CD8-positive, alpha-beta memory T cell (primary cell): ENCODE data around the gene NWD2. TPM values are rescaled to one million over a fixed set of nuclear protein-coding genes. Genes with fewer than 3 reads are reported as not detected.

Experiments used
- CTCF ChIA-PET: fragments of 350-600 bp; sonication (Branson Sonifier 250); formaldehyde crosslinking; loops from one replicate; lab custom pipeline; 2021; ENCODE audit warnings: antibody characterized with exemption; lab: Charles Lee
- POLR2A ChIA-PET: fragments of 350-600 bp; sonication (Branson Sonifier 250); formaldehyde crosslinking; loops from one replicate; lab custom pipeline; 2021; ENCODE audit warnings: antibody characterized with exemption; lab: Charles Lee
- DNase-seq, 5 donors: peaks; one replicate each; pipeline versions ENCODE4 v3.0.0 to v3.0.0-alpha.2; 2020 to 2022; ENCODE audit warnings: mixed read lengths in 1 of 5
- H3K27ac ChIP-seq: one replicate; pipeline ENCODE4 v1.7.0; 2013; ENCODE audit warnings: low read depth, mild to moderate bottlenecking, low read length, moderate library complexity
- H3K27me3 ChIP-seq: 2 replicates; pipeline ENCODE4 v1.7.0; 2013; ENCODE audit warnings: low read length, mild to moderate bottlenecking; ENCODE audit not compliant: insufficient read depth, poor library complexity, severe bottlenecking
- H3K36me3 ChIP-seq: 2 replicates; pipeline ENCODE4 v1.7.0; 2013; ENCODE audit warnings: mild to moderate bottlenecking, low read length, moderate library complexity; ENCODE audit not compliant: insufficient read depth
- H3K4me1 ChIP-seq: 2 replicates; pipeline ENCODE4 v1.7.0; 2013; ENCODE audit warnings: mild to moderate bottlenecking, low read length, moderate library complexity; ENCODE audit not compliant: insufficient read depth
- H3K4me3 ChIP-seq: 2 replicates; pipeline ENCODE4 v1.7.0; 2013; ENCODE audit warnings: mild to moderate bottlenecking, low read length
- H3K9me3 ChIP-seq: 2 replicates; pipeline ENCODE4 v1.7.0; 2013; ENCODE audit warnings: mild to moderate bottlenecking, low read length
- H3K27ac Mint-ChIP-seq, 8 donors: one replicate each; pipeline ENCODE4 v1.8.0; 2020 to 2021; ENCODE audit warnings: mixed read lengths in 8 of 8, mild to moderate bottlenecking in 6 of 8, inconsistent platforms in 3 of 8, moderate library complexity in 3 of 8
- H3K27me3 Mint-ChIP-seq, 2 donors: one replicate each; pipeline ENCODE4 v1.8.0; 2020 to 2021; ENCODE audit warnings: mixed read lengths in 2 of 2, mild to moderate bottlenecking in 1 of 2, moderate library complexity in 1 of 2
- H3K36me3 Mint-ChIP-seq, 3 donors: one replicate each; pipeline ENCODE4 v1.8.0; 2020 to 2021; ENCODE audit warnings: mixed read lengths in 3 of 3, inconsistent platforms in 1 of 3, mild to moderate bottlenecking in 1 of 3
- H3K4me1 Mint-ChIP-seq, 3 donors: one replicate each; pipeline ENCODE4 v1.8.0; 2020 to 2021; ENCODE audit warnings: mixed read lengths in 3 of 3, inconsistent platforms in 1 of 3, mild to moderate bottlenecking in 1 of 3
- H3K4me3 Mint-ChIP-seq, 7 donors: one replicate each; pipeline ENCODE4 v1.8.0; 2020 to 2021; ENCODE audit warnings: mixed read lengths in 7 of 7, mild to moderate bottlenecking in 6 of 7, moderate library complexity in 4 of 7, inconsistent platforms in 2 of 7
- H3K9me3 Mint-ChIP-seq, 5 donors: one replicate each; pipeline ENCODE4 v1.8.0; 2020 to 2022; ENCODE audit warnings: mixed read lengths in 5 of 5, mild to moderate bottlenecking in 3 of 5, moderate library complexity in 2 of 5, inconsistent platforms in 1 of 5
- polyA plus RNA-seq: library from polyadenylated mRNA; unstranded; fragments of 300-500 nt; fragmentation: Illumina TruSeq; gene quantifications from one replicate; pipeline ENCODE4 v1.2.3, GENCODE V29; 2021
- total RNA-seq, 2 experiments: library from RNA; stranded (reverse); gene quantifications; one replicate each; pipeline ENCODE4 v1.2.3, GENCODE V29; 2021

The NWD2 gene
- total and polyA plus RNA-seq, 3 experiments from 2014 or later = not detected

DNA sequence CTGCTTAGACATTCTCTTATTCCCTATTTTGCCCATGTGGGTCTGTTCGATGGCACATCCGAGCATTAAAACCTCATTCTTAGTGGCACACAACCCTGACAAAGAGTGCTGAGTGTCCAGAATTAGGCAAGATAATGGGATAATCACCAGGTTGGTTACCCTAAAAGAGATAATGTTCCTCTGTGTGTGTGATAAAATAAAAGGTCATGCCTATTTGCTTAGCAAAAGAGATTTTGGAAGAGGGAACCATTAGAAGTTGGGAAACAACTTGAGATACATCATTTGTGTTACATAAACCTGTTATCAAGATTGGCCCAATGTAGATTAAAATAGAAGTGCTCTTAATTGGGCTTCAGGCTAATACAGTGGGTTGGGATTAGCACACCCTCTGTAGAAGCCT, 182.7 kb downstream of the NWD2 start:
- DNase-seq = no peak
- ChIA-PET POLR2A (no interaction called here), CTCF (no interaction called here)
- no peaks in the 10 kb centered on the region for H3K36me3 ChIP-seq
- H3K9me3 Mint-ChIP-seq = peaks cover 0 to 3% (median 0%) of the 10 kb centered on the region in 5 donors
- no peaks in the 10 kb centered on the region for H3K27me3 ChIP-seq
- H3K27me3 Mint-ChIP-seq = peaks cover 8 to 27% of the 10 kb centered on the region in 2 donors
- H3K27ac Mint-ChIP-seq = no peak overlapping the region
- no peak overlapping the region for H3K4me3 Mint-ChIP-seq
- H3K4me1 ChIP-seq = no peaks in the 10 kb centered on the region
- no peak overlapping the region for H3K27ac ChIP-seq
- no peaks in the 10 kb centered on the region for H3K9me3 ChIP-seq
- H3K4me1 Mint-ChIP-seq = no peaks in the 10 kb centered on the region
- no peak overlapping the region for H3K4me3 ChIP-seq
- H3K36me3 Mint-ChIP-seq = no peaks in the 10 kb centered on the region

DNA sequence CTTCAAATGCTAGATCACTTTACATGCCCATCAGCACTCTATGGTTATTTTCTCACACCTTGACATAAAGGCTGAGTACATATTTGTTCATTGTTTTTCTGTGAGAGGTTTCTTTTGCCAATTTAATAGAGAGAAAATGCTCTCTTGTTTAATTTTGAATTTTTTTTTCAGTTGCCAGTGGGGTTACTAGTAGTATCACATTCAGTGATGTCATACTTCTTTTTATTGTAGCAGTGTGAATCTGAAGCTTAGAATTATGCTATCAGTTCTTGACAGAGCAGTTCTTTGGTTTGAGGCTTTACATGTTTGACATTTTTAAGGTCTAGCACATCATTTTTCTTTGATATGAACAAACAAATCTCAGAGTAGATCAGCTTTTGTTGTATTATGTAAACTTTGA, 185.4 kb downstream of the NWD2 start:
- H3K36me3 ChIP-seq = no peaks in the 10 kb centered on the region
- Mint-ChIP-seq H3K27ac (no peak overlapping the region), H3K4me1 (no peaks in the 10 kb centered on the region), H3K4me3 (no peak overlapping the region), H3K27me3 (peaks cover 3 to 32% of the 10 kb centered on the region in 2 donors), H3K9me3 (peaks cover 0 to 3% (median 0%) of the 10 kb centered on the region in 5 donors), H3K36me3 (no peaks in the 10 kb centered on the region)
- H3K27ac ChIP-seq = no peak overlapping the region
- no peak for DNase-seq
- POLR2A ChIA-PET = no interaction called here
- H3K9me3 ChIP-seq = no peaks in the 10 kb centered on the region
- H3K4me1 ChIP-seq = no peaks in the 10 kb centered on the region
- no peaks in the 10 kb centered on the region for H3K27me3 ChIP-seq
- CTCF ChIA-PET = no interaction called here
- no peak overlapping the region for H3K4me3 ChIP-seq

DNA sequence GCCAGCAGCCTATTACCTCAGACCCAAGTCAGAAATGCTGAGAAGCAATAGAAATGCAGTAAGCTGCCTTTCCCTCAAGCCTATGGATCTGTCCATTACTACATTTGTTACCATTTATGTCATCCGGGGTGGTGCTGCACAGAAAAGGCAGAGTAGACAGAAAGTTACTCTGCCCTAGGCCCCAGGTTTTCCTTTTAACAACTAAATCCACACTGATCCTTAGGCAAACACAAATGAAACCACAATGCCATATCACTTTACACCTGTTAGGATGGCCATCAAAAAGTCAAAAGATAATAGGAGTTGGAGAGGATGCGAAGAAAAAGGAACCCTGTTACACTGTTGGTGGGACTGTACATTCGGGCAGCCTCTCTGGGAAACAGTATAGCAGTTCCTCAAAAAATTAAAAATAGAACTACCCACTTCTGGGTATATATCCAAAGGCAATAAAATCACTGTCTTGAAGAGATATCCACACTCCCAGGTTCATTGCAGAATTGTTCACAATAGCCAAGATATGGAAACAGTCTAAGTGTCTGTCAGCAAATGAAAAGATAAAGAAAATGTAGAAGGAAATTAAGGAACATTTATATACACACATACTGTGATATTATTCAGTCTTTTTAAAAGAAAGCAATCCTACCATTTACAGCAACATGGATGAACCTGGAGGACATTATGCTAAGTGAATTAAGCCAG, 186.3 kb downstream of the NWD2 start:
- H3K9me3 ChIP-seq = no peaks in the 10 kb centered on the region
- no peaks in the 10 kb centered on the region for H3K4me1 ChIP-seq
- DNase-seq = no peak
- peaks cover 0 to 3% (median 0%) of the 10 kb centered on the region in 5 donors for H3K9me3 Mint-ChIP-seq
- POLR2A ChIA-PET = no interaction called here
- no peaks in the 10 kb centered on the region for H3K36me3 ChIP-seq
- H3K27me3 Mint-ChIP-seq = peaks cover 3 to 29% of the 10 kb centered on the region in 2 donors
- no peaks in the 10 kb centered on the region for H3K36me3 Mint-ChIP-seq
- no peak overlapping the region for H3K4me3 ChIP-seq
- H3K27ac Mint-ChIP-seq = no peak overlapping the region
- CTCF ChIA-PET = no interaction called here
- no peak overlapping the region for H3K27ac ChIP-seq
- H3K4me3 Mint-ChIP-seq = no peak overlapping the region
- no peaks in the 10 kb centered on the region for H3K4me1 Mint-ChIP-seq
- H3K27me3 ChIP-seq = no peaks in the 10 kb centered on the region

GRCh38 chr4:37431417-37431743, 186.8 kb downstream of the NWD2 start:
- Histone ChIP-seq H3K27ac (no peak overlapping the region), H3K4me3 (no peak overlapping the region), H3K36me3 (no peaks in the 10 kb centered on the region), H3K9me3 (no peaks in the 10 kb centered on the region), H3K4me1 (no peaks in the 10 kb centered on the region), H3K27me3 (no peaks in the 10 kb centered on the region)
- Mint-ChIP-seq H3K27me3 (peaks cover 3 to 29% of the 10 kb centered on the region in 2 donors), H3K4me3 (no peak overlapping the region), H3K36me3 (no peaks in the 10 kb centered on the region), H3K4me1 (no peaks in the 10 kb centered on the region), H3K27ac (no peak overlapping the region), H3K9me3 (peaks cover 0 to 3% (median 0%) of the 10 kb centered on the region in 5 donors)
- DNase-seq = no peak
- POLR2A ChIA-PET = no interaction called here
- CTCF ChIA-PET = no interaction called here

DNA sequence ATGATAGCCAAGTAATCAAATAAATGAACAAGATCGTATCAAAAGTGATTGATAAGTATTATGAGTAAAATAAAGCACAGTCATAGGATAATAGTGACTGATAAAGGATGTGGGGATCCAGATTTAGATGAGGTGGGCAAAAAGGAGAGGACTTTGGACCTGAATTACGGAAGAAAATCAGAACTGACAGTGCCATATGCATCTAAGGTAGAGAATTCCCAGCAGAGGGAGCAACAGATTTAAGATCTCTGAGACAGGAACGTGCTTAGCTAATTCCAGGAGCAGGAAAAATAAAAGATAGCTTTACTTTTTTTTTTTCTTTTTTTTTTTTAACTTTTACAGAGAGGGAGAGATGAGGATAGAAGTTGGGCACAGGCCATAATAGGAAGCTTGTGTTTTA, 189.9 kb downstream of the NWD2 start:
- Mint-ChIP-seq H3K27me3 (peaks cover 0 to 24% of the 10 kb centered on the region in 2 donors), H3K9me3 (peaks cover 0 to under 1% (median 0%) of the 10 kb centered on the region in 5 donors), H3K27ac (no peak overlapping the region), H3K4me1 (no peaks in the 10 kb centered on the region), H3K4me3 (no peak overlapping the region), H3K36me3 (no peaks in the 10 kb centered on the region)
- Histone ChIP-seq H3K27ac (no peak overlapping the region), H3K4me3 (no peak overlapping the region), H3K4me1 (no peaks in the 10 kb centered on the region), H3K27me3 (no peaks in the 10 kb centered on the region), H3K9me3 (no peaks in the 10 kb centered on the region), H3K36me3 (no peaks in the 10 kb centered on the region)
- CTCF ChIA-PET = no interaction called here
- DNase-seq = no peak
- POLR2A ChIA-PET = no interaction called here

- Mint-ChIP-seq H3K9me3 (no peaks in the 10 kb centered on the region), H3K27me3 (peaks cover 0 to 31% of the 10 kb centered on the region in 2 donors), H3K27ac (no peak overlapping the region), H3K4me3 (no peak overlapping the region), H3K4me1 (no peaks in the 10 kb centered on the region), H3K36me3 (no peaks in the 10 kb centered on the region)
- CTCF ChIA-PET = no interaction called here
- Histone ChIP-seq H3K4me1 (no peaks in the 10 kb centered on the region), H3K36me3 (no peaks in the 10 kb centered on the region), H3K27ac (no peak overlapping the region), H3K4me3 (no peak overlapping the region), H3K9me3 (no peaks in the 10 kb centered on the region), H3K27me3 (no peaks in the 10 kb centered on the region)
- DNase-seq = no peak
- POLR2A ChIA-PET = no interaction called here
These were observed 192.0 kb downstream of the NWD2 start for GRCh38 chr4:37436546-37436945.

DNA sequence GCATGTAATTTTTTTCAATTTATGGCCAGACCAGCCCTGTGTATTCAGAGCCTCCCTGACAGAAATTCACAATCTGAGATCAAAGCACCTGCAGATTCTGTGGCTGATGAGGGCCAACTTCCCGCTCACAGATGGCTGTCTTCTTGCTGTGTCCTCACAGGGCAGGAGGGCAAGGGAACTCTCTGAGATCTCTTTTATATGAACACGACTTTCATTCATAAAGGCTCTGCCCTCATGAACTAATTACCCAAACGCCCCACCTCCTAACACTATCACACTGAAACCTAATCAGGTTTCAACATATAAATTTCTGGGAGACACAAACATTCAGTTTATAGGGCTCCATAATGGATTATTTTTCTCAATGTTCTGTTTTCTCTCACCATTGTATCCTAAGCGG, 192.6 kb downstream of the NWD2 start:
- no peak for DNase-seq
- no peaks in the 10 kb centered on the region for H3K36me3 ChIP-seq
- Mint-ChIP-seq H3K9me3 (no peaks in the 10 kb centered on the region), H3K4me3 (no peak overlapping the region), H3K27ac (no peak overlapping the region), H3K4me1 (no peaks in the 10 kb centered on the region), H3K27me3 (peaks cover 0 to 29% of the 10 kb centered on the region in 2 donors), H3K36me3 (no peaks in the 10 kb centered on the region)
- CTCF ChIA-PET = no interaction called here
- no peaks in the 10 kb centered on the region for H3K4me1 ChIP-seq
- no peak overlapping the region for H3K27ac ChIP-seq
- no peak overlapping the region for H3K4me3 ChIP-seq
- no peaks in the 10 kb centered on the region for H3K9me3 ChIP-seq
- H3K27me3 ChIP-seq = no peaks in the 10 kb centered on the region
- POLR2A ChIA-PET = no interaction called here

GRCh38 chr4:37438564-37439279, 194.2 kb downstream of the NWD2 start:
- H3K4me1 Mint-ChIP-seq = no peaks in the 10 kb centered on the region
- H3K27me3 ChIP-seq = no peaks in the 10 kb centered on the region
- H3K4me3 Mint-ChIP-seq = no peak overlapping the region
- ChIA-PET CTCF (no interaction called here), POLR2A (no interaction called here)
- peaks cover 0 to 29% of the 10 kb centered on the region in 2 donors for H3K27me3 Mint-ChIP-seq
- H3K27ac Mint-ChIP-seq = no peak overlapping the region
- H3K4me1 ChIP-seq = no peaks in the 10 kb centered on the region
- no peak overlapping the region for H3K27ac ChIP-seq
- no peaks in the 10 kb centered on the region for H3K36me3 ChIP-seq
- no peaks in the 10 kb centered on the region for H3K9me3 ChIP-seq
- no peaks in the 10 kb centered on the region for H3K9me3 Mint-ChIP-seq
- no peaks in the 10 kb centered on the region for H3K36me3 Mint-ChIP-seq
- DNase-seq = no peak
- H3K4me3 ChIP-seq = no peak overlapping the region
